WTC11 (cell line): Measurements from ENCODE around the gene ACADVL. TPM values are rescaled to one million over a fixed set of nuclear protein-coding genes. Genes with fewer than 3 reads are reported as not detected.

Source experiments
- ATAC-seq: fragments of 200-7000 bp; cut with Tn5 transposase; 2 replicates; pipeline ENCODE4 v1.10.0; 2021; ENCODE audit warnings: mild to moderate bottlenecking, moderate library complexity
- CTCF ChIA-PET: fragments of 300-600 bp; sonication (Branson Sonifier 250); formaldehyde crosslinking; loops from one replicate; lab custom pipeline; 2021; ENCODE audit warnings: antibody characterized with exemption; lab: Charles Lee
- POLR2A ChIA-PET: fragments of 350-600 bp; sonication (Branson Sonifier 250); formaldehyde crosslinking; loops from one replicate; lab custom pipeline; 2021; ENCODE audit warnings: antibody characterized with exemption; lab: Charles Lee
- DNase-seq: peaks from one replicate; pipeline ENCODE4 v3.0.0; 2021; ENCODE audit warnings: low spot score
- H3K27ac Mint-ChIP-seq: 2 replicates; pipeline ENCODE4 v1.8.0; 2021; ENCODE audit warnings: mixed read lengths
- H3K27me3 Mint-ChIP-seq: 2 replicates; pipeline ENCODE4 v1.8.0; 2021; ENCODE audit warnings: low read depth, mild to moderate bottlenecking, moderate library complexity, mixed read lengths
- H3K36me3 Mint-ChIP-seq: 2 replicates; pipeline ENCODE4 v1.8.0; 2021; ENCODE audit warnings: mixed read lengths
- H3K4me1 Mint-ChIP-seq: 2 replicates; pipeline ENCODE4 v1.8.0; 2022; ENCODE audit warnings: mixed read lengths
- H3K4me3 Mint-ChIP-seq: 2 replicates; pipeline ENCODE4 v1.8.0; 2021; ENCODE audit warnings: mild to moderate bottlenecking, moderate library complexity, mixed read lengths
- H3K9me3 Mint-ChIP-seq: 2 replicates; pipeline ENCODE4 v1.8.0; 2021; ENCODE audit warnings: mixed read lengths
- ATF1 ChIP-seq: sonication (generic); formaldehyde crosslinking; IDR thresholded peaks from 2 replicates; pipeline ENCODE4 v1.8.1; 2023; ENCODE audit warnings: mild to moderate bottlenecking, moderate library complexity, missing genetic modification reagents
- ETV6 ChIP-seq: sonication (generic); formaldehyde crosslinking; IDR thresholded peaks from 2 replicates; pipeline ENCODE4 v1.8.1; 2022; ENCODE audit warnings: mild to moderate bottlenecking, missing genetic modification reagents
- FOXK1 ChIP-seq: sonication (generic); formaldehyde crosslinking; IDR thresholded peaks from 2 replicates; pipeline ENCODE4 v1.8.0; 2022; ENCODE audit warnings: mild to moderate bottlenecking, moderate library complexity, missing genetic modification reagents
- NFE2L1 ChIP-seq: sonication (generic); formaldehyde crosslinking; IDR thresholded peaks from 2 replicates; pipeline ENCODE4 v1.8.1; 2023; ENCODE audit warnings: missing genetic modification reagents
- NR1H2 ChIP-seq: sonication (generic); formaldehyde crosslinking; IDR thresholded peaks from 2 replicates; pipeline ENCODE4 v1.9.0; 2021; ENCODE audit warnings: mild to moderate bottlenecking, moderate library complexity, missing genetic modification reagents
- NR3C1 ChIP-seq: sonication (generic); formaldehyde crosslinking; conservative IDR thresholded peaks from 2 replicates; pipeline ENCODE4 v1.8.1; 2023; ENCODE audit warnings: low read depth, mild to moderate bottlenecking, missing genetic modification reagents
- ZNF219 ChIP-seq: sonication (generic); formaldehyde crosslinking; IDR thresholded peaks from 2 replicates; pipeline ENCODE4 v1.8.0; 2023; ENCODE audit warnings: missing genetic modification reagents, mild to moderate bottlenecking, borderline replicate concordance
- ZNF263 ChIP-seq: sonication (generic); formaldehyde crosslinking; IDR thresholded peaks from 2 replicates; pipeline ENCODE4 v1.8.1; 2022; ENCODE audit warnings: low read depth, mild to moderate bottlenecking, moderate library complexity, missing genetic modification reagents
- ZNF423 ChIP-seq: fragments of 250-450 bp; sonication (Bioruptor Pico); IDR thresholded peaks from 2 replicates; pipeline ENCODE4 v2.1.2; 2022; ENCODE audit warnings: mild to moderate bottlenecking, moderate library complexity
- total RNA-seq: library from RNA; stranded (reverse); gene quantifications from 3 replicates; pipeline ENCODE4 v1.2.3, GENCODE V29; 2021
- TF ChIP-seq, protein P1 (sequence below): fragments of 250-450 bp; sonication (Bioruptor Pico); IDR thresholded peaks from 2 replicates; pipeline ENCODE4 v1.8.0; 2021; ENCODE audit warnings: mild to moderate bottlenecking
- TF ChIP-seq, protein P2 (sequence below): sonication (generic); formaldehyde crosslinking; IDR thresholded peaks from 2 replicates; pipeline ENCODE4 v1.8.1; 2023; ENCODE audit warnings: mild to moderate bottlenecking, missing genetic modification reagents, moderate library complexity
- TF ChIP-seq, protein P3 (sequence below): sonication (generic); formaldehyde crosslinking; IDR thresholded peaks from 2 replicates; pipeline ENCODE4 v1.8.0; 2022; ENCODE audit warnings: mild to moderate bottlenecking, missing genetic modification reagents
- TF ChIP-seq, protein P4 (sequence below): fragments of 200-600 bp; IDR thresholded peaks from 2 replicates; pipeline ENCODE4 v1.8.0; 2022; ENCODE audit warnings: antibody characterized with exemption
- TF ChIP-seq, protein P5 (sequence below): sonication (generic); formaldehyde crosslinking; IDR thresholded peaks from 2 replicates; pipeline ENCODE4 v1.8.1; 2023; ENCODE audit warnings: mild to moderate bottlenecking, missing genetic modification reagents, moderate library complexity
- TF ChIP-seq, protein P6 (sequence below): fragments of 250-450 bp; sonication (Bioruptor Pico); IDR thresholded peaks from 2 replicates; pipeline ENCODE4 v1.9.0; 2021; ENCODE audit warnings: moderate library complexity, mild to moderate bottlenecking, inconsistent platforms, borderline replicate concordance
- TF ChIP-seq, protein P7 (sequence below): sonication (generic); formaldehyde crosslinking; IDR thresholded peaks from 2 replicates; pipeline ENCODE4 v1.8.1; 2023; ENCODE audit warnings: mild to moderate bottlenecking, moderate library complexity, missing genetic modification reagents
- TF ChIP-seq, protein P8 (sequence below): sonication (generic); formaldehyde crosslinking; IDR thresholded peaks from 2 replicates; pipeline ENCODE4 v1.8.1; 2022; ENCODE audit warnings: missing genetic modification reagents, borderline replicate concordance
- TF ChIP-seq, protein P9 (sequence below): sonication (generic); formaldehyde crosslinking; IDR thresholded peaks from 2 replicates; pipeline ENCODE4 v1.8.0; 2022; ENCODE audit warnings: missing genetic modification reagents

Gene ACADVL
- total RNA-seq, 1 experiment from 2014 or later: 236 TPM

DNA sequence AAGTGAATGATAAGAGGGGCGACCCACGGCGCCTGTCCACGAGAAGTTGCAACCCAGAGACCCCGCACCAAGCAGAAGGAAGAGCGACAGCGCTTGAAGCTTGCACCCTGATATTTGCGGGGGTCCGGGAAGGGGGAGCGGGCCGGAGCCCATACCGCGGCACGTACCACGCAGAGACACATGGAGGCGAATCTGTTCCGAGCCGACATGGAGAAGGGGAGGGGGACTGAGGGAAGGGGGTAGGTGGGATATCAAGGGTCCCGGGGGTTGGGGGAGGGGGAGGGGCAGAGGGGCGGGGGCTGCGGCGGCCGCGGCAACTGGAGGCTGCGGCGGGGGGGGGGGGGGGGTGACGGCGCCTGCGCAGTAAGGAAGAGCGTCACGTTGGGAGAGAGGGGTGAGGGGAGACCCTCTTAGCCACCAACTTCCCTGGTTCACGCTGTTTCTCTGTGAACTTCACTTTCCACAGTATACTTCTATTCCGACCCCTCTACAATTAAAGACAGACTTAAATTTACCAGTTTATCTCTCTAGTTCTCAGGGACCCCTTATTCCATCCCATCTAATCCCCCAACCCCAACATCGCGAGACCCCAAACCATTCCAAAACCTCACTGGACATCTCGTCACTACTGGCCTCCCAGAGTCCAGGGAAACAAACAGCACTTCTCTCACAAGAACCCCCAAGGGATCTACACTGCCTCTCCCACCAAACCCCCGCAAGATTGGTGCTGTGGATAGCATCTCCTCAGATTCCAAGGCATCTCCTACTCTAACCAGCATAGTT, 8.1 kb upstream of the ACADVL start:
- H3K36me3 Mint-ChIP-seq: no peaks in the 10 kb centered on the region
- H3K27me3 Mint-ChIP-seq: no peaks in the 10 kb centered on the region
- peak overlapping the region; percentile 7; the same call in 1 of the 2 replicates for H3K27ac Mint-ChIP-seq
- POLR2A ChIA-PET: no interaction called here
- no peak for TF ChIP-seq FOXK1 (CRISPR knock-in tag)
- no peak for TF ChIP-seq ZNF423 (CRISPR knock-in tag)
- CTCF ChIA-PET: no interaction called here
- H3K4me1 Mint-ChIP-seq: peaks cover 61% of the 10 kb centered on the region
- DNase-seq: no peak
- no peaks in the 10 kb centered on the region for H3K9me3 Mint-ChIP-seq
- H3K4me3 Mint-ChIP-seq: peak overlapping the region; percentile 74
- no peak for ATAC-seq

DNA sequence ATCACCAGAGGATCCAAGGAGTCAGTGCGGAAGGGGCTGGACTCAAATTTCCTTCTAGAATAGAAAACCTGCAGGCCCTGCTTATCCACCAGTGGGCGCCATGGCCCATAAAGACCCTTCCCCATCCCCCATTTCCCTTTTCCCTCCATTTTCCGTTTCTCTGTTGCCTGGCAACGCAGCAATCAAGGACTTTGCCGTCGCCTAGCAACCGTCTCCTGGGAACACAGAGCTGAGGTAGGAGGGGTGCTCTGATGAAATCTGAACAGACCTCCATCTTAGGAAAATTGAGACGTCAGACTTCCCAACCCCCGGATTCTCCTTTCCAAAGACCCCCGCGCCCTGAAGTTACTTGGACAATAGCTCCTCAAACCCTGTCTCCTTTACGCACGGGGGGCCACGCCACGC, 5.8 kb upstream of the ACADVL start:
- H3K27ac Mint-ChIP-seq: peak overlapping the region; percentile 93
- no peaks in the 10 kb centered on the region for H3K36me3 Mint-ChIP-seq
- peaks cover 3% of the 10 kb centered on the region; the same call in 1 of the 2 replicates for H3K27me3 Mint-ChIP-seq
- CTCF ChIA-PET: interaction anchor here (0.6 to 2.9 kb wide), 44 partner anchors 8 to 644 kb away, joined by 3 to 17 read pairs (median 5); partner anchors contain the start of genes ACAP1, ASGR1, CYB5D1 and DVL2
- peak; percentile 4 for ATAC-seq
- H3K4me1 Mint-ChIP-seq: peaks cover 61% of the 10 kb centered on the region
- DNase-seq: peak; percentile 97
- POLR2A ChIA-PET: interaction anchor here (1.0 to 1.1 kb wide), 3 partner anchors 13 to 92 kb away, joined by 3 to 6 read pairs (median 3); no protein-coding TSS in a partner anchor
- H3K4me3 Mint-ChIP-seq: peak overlapping the region; percentile 86
- H3K9me3 Mint-ChIP-seq: no peaks in the 10 kb centered on the region
- TF ChIP-seq, protein P1, sequence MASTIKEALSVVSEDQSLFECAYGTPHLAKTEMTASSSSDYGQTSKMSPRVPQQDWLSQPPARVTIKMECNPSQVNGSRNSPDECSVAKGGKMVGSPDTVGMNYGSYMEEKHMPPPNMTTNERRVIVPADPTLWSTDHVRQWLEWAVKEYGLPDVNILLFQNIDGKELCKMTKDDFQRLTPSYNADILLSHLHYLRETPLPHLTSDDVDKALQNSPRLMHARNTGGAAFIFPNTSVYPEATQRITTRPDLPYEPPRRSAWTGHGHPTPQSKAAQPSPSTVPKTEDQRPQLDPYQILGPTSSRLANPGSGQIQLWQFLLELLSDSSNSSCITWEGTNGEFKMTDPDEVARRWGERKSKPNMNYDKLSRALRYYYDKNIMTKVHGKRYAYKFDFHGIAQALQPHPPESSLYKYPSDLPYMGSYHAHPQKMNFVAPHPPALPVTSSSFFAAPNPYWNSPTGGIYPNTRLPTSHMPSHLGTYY: no peak
- TF ChIP-seq NR3C1 (CRISPR knock-in tag): no peak
- peak; percentile 68; the same call in 1 of the 2 replicates for TF ChIP-seq ETV6 (CRISPR knock-in tag)
- TF ChIP-seq NR1H2 (CRISPR knock-in tag): no peak
- no peak for TF ChIP-seq ZNF423 (CRISPR knock-in tag)
- TF ChIP-seq, protein P2, sequence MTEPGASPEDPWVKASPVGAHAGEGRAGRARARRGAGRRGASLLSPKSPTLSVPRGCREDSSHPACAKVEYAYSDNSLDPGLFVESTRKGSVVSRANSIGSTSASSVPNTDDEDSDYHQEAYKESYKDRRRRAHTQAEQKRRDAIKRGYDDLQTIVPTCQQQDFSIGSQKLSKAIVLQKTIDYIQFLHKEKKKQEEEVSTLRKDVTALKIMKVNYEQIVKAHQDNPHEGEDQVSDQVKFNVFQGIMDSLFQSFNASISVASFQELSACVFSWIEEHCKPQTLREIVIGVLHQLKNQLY (CRISPR knock-in tag): no peak
- TF ChIP-seq, protein P3, sequence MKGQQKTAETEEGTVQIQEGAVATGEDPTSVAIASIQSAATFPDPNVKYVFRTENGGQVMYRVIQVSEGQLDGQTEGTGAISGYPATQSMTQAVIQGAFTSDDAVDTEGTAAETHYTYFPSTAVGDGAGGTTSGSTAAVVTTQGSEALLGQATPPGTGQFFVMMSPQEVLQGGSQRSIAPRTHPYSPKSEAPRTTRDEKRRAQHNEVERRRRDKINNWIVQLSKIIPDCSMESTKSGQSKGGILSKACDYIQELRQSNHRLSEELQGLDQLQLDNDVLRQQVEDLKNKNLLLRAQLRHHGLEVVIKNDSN: no peak
- TF ChIP-seq, protein P4, sequence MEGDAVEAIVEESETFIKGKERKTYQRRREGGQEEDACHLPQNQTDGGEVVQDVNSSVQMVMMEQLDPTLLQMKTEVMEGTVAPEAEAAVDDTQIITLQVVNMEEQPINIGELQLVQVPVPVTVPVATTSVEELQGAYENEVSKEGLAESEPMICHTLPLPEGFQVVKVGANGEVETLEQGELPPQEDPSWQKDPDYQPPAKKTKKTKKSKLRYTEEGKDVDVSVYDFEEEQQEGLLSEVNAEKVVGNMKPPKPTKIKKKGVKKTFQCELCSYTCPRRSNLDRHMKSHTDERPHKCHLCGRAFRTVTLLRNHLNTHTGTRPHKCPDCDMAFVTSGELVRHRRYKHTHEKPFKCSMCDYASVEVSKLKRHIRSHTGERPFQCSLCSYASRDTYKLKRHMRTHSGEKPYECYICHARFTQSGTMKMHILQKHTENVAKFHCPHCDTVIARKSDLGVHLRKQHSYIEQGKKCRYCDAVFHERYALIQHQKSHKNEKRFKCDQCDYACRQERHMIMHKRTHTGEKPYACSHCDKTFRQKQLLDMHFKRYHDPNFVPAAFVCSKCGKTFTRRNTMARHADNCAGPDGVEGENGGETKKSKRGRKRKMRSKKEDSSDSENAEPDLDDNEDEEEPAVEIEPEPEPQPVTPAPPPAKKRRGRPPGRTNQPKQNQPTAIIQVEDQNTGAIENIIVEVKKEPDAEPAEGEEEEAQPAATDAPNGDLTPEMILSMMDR: peak; percentile 59
- no peak for TF ChIP-seq ZNF263
- TF ChIP-seq, protein P5, sequence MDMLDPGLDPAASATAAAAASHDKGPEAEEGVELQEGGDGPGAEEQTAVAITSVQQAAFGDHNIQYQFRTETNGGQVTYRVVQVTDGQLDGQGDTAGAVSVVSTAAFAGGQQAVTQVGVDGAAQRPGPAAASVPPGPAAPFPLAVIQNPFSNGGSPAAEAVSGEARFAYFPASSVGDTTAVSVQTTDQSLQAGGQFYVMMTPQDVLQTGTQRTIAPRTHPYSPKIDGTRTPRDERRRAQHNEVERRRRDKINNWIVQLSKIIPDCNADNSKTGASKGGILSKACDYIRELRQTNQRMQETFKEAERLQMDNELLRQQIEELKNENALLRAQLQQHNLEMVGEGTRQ (CRISPR knock-in tag): no peak
- TF ChIP-seq NFE2L1 (CRISPR knock-in tag): no peak
- TF ChIP-seq, protein P6, sequence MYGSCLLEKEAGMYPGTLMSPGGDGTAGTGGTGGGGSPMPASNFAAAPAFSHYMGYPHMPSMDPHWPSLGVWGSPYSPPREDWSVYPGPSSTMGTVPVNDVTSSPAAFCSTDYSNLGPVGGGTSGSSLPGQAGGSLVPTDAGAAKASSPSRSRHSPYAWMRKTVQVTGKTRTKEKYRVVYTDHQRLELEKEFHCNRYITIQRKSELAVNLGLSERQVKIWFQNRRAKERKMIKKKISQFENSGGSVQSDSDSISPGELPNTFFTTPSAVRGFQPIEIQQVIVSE (CRISPR knock-in tag): no peak
- TF ChIP-seq, protein P7, sequence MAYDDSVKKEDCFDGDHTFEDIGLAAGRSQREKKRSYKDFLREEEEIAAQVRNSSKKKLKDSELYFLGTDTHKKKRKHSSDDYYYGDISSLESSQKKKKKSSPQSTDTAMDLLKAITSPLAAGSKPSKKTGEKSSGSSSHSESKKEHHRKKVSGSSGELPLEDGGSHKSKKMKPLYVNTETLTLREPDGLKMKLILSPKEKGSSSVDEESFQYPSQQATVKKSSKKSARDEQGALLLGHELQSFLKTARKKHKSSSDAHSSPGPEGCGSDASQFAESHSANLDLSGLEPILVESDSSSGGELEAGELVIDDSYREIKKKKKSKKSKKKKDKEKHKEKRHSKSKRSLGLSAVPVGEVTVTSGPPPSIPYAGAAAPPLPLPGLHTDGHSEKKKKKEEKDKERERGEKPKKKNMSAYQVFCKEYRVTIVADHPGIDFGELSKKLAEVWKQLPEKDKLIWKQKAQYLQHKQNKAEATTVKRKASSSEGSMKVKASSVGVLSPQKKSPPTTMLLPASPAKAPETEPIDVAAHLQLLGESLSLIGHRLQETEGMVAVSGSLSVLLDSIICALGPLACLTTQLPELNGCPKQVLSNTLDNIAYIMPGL (CRISPR knock-in tag): no peak
- TF ChIP-seq, protein P8, sequence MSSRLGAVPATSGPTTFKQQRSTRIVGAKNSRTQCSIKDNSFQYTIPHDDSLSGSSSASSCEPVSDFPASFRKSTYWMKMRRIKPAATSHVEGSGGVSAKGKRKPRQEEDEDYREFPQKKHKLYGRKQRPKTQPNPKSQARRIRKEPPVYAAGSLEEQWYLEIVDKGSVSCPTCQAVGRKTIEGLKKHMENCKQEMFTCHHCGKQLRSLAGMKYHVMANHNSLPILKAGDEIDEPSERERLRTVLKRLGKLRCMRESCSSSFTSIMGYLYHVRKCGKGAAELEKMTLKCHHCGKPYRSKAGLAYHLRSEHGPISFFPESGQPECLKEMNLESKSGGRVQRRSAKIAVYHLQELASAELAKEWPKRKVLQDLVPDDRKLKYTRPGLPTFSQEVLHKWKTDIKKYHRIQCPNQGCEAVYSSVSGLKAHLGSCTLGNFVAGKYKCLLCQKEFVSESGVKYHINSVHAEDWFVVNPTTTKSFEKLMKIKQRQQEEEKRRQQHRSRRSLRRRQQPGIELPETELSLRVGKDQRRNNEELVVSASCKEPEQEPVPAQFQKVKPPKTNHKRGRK (CRISPR knock-in tag): no peak
- no peak for TF ChIP-seq ATF1 (CRISPR knock-in tag)
- TF ChIP-seq, protein P9, sequence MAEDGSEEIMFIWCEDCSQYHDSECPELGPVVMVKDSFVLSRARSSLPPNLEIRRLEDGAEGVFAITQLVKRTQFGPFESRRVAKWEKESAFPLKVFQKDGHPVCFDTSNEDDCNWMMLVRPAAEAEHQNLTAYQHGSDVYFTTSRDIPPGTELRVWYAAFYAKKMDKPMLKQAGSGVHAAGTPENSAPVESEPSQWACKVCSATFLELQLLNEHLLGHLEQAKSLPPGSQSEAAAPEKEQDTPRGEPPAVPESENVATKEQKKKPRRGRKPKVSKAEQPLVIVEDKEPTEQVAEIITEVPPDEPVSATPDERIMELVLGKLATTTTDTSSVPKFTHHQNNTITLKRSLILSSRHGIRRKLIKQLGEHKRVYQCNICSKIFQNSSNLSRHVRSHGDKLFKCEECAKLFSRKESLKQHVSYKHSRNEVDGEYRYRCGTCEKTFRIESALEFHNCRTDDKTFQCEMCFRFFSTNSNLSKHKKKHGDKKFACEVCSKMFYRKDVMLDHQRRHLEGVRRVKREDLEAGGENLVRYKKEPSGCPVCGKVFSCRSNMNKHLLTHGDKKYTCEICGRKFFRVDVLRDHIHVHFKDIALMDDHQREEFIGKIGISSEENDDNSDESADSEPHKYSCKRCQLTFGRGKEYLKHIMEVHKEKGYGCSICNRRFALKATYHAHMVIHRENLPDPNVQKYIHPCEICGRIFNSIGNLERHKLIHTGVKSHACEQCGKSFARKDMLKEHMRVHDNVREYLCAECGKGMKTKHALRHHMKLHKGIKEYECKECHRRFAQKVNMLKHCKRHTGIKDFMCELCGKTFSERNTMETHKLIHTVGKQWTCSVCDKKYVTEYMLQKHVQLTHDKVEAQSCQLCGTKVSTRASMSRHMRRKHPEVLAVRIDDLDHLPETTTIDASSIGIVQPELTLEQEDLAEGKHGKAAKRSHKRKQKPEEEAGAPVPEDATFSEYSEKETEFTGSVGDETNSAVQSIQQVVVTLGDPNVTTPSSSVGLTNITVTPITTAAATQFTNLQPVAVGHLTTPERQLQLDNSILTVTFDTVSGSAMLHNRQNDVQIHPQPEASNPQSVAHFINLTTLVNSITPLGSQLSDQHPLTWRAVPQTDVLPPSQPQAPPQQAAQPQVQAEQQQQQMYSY (CRISPR knock-in tag): no peak
- TF ChIP-seq ZNF219 (CRISPR knock-in tag): no peak
